GM23338 (cell line): ENCODE results near the gene ARFGAP2. TPM values are rescaled to one million over a fixed set of nuclear protein-coding genes. Genes with fewer than 3 reads are reported as not detected.

Experiments used
- ATAC-seq: fragments of 200-7000 bp; cut with Tn5 transposase; 3 replicates; pipeline ENCODE4 v1.9.1; 2020
- DNase-seq: peaks from one replicate; pipeline ENCODE4 v3.0.0-alpha.2; 2015; ENCODE audit warnings: low spot score
- H2AFZ ChIP-seq: fragments of 200-600 bp; sonication (generic); 2 replicates; pipeline ENCODE4 v1.8.0; 2016; ENCODE audit warnings: antibody characterized with exemption, mild to moderate bottlenecking, moderate library complexity
- H3F3A ChIP-seq: fragments of 200-600 bp; sonication (generic); replicated peaks from 2 replicates; pipeline ENCODE4 v1.8.0; 2017; ENCODE audit warnings: antibody characterized with exemption, mixed run types, low read depth
- H3K27ac ChIP-seq: fragments of 200-600 bp; sonication (generic); 2 replicates; pipeline ENCODE4 v1.6.1; 2016; ENCODE audit warnings: low read depth
- H3K27me3 ChIP-seq: fragments of 200-600 bp; sonication (generic); 2 replicates; pipeline ENCODE4 v1.8.0; 2016; ENCODE audit warnings: mild to moderate bottlenecking, mixed run types, moderate library complexity; ENCODE audit not compliant: insufficient read depth
- H3K36me3 ChIP-seq: fragments of 200-600 bp; sonication (generic); 2 replicates; pipeline ENCODE4 v1.8.0; 2016; ENCODE audit warnings: mild to moderate bottlenecking; ENCODE audit not compliant: insufficient read depth
- H3K4me1 ChIP-seq: fragments of 200-600 bp; sonication (generic); 2 replicates; pipeline ENCODE4 v1.8.0; 2016; ENCODE audit warnings: mild to moderate bottlenecking, moderate library complexity; ENCODE audit not compliant: insufficient read depth
- H3K4me2 ChIP-seq: fragments of 200-600 bp; sonication (generic); 2 replicates; pipeline ENCODE4 v1.7.1; 2017; ENCODE audit warnings: mixed run types
- H3K4me3 ChIP-seq: fragments of 200-600 bp; sonication (generic); 2 replicates; pipeline ENCODE4 v1.6.1; 2016; ENCODE audit warnings: mixed run types
- H3K79me2 ChIP-seq: fragments of 200-600 bp; sonication (generic); replicated peaks from 2 replicates; pipeline ENCODE4 v1.8.0; 2017; ENCODE audit warnings: mild to moderate bottlenecking; ENCODE audit not compliant: insufficient read depth
- H3K9me2 ChIP-seq: fragments of 200-600 bp; sonication (generic); 2 replicates; pipeline ENCODE4 v1.8.0; 2017; ENCODE audit not compliant: insufficient read depth
- H4K20me1 ChIP-seq: fragments of 200-600 bp; sonication (generic); replicated peaks from 2 replicates; pipeline ENCODE4 v1.8.0; 2017; ENCODE audit warnings: mild to moderate bottlenecking; ENCODE audit not compliant: insufficient read depth
- H3K27ac Mint-ChIP-seq: 2 replicates; pipeline ENCODE4 v1.8.0; 2020; ENCODE audit warnings: inconsistent platforms, mild to moderate bottlenecking, moderate library complexity, mixed read lengths
- H3K27me3 Mint-ChIP-seq: 3 replicates; pipeline ENCODE4 v1.8.0; 2022; ENCODE audit warnings: low read depth, mild to moderate bottlenecking, moderate library complexity, mixed read lengths, inconsistent platforms; ENCODE audit not compliant: insufficient read depth, poor library complexity
- H3K36me3 Mint-ChIP-seq: 3 replicates; pipeline ENCODE4 v1.8.0; 2021; ENCODE audit warnings: low read depth, mild to moderate bottlenecking, inconsistent platforms, moderate library complexity, mixed read lengths
- H3K4me1 Mint-ChIP-seq: 3 replicates; pipeline ENCODE4 v1.8.0; 2020; ENCODE audit warnings: mild to moderate bottlenecking, inconsistent platforms, mixed read lengths
- H3K4me3 Mint-ChIP-seq: 3 replicates; pipeline ENCODE4 v1.8.0; 2021; ENCODE audit warnings: moderate library complexity, mild to moderate bottlenecking, inconsistent platforms, mixed read lengths
- H3K9me3 Mint-ChIP-seq: 3 replicates; pipeline ENCODE4 v1.8.0; 2020; ENCODE audit warnings: moderate library complexity, mild to moderate bottlenecking, inconsistent platforms, mixed read lengths
- CREB1 ChIP-seq: fragments of 250-450 bp; sonication (Bioruptor Pico); IDR thresholded peaks from 2 replicates; pipeline ENCODE4 v1.5.0; 2020; ENCODE audit warnings: low read depth, mild to moderate bottlenecking, moderate library complexity
- ETS1 ChIP-seq: IDR thresholded peaks from 2 replicates; pipeline ENCODE4 v1.6.1; 2016; ENCODE audit warnings: antibody characterized with exemption
- NANOG ChIP-seq: IDR thresholded peaks from 2 replicates; pipeline ENCODE4 v1.6.1; 2016; ENCODE audit warnings: antibody characterized with exemption, borderline replicate concordance
- POLR2AphosphoS5 ChIP-seq: IDR thresholded peaks from 2 replicates; pipeline ENCODE4 v1.6.1; 2016; ENCODE audit warnings: antibody characterized with exemption, low read depth
- STAT1 ChIP-seq: IDR thresholded peaks from one replicate; pipeline ENCODE4 v1.6.1; 2016; ENCODE audit warnings: antibody characterized with exemption; ENCODE audit not compliant: unreplicated experiment
- ZNF114 ChIP-seq: fragments of 250-450 bp; sonication (Bioruptor Pico); IDR thresholded peaks from 2 replicates; pipeline ENCODE4 v1.5.0; 2020; ENCODE audit warnings: mild to moderate bottlenecking, moderate library complexity
- ZNF331 ChIP-seq: fragments of 250-450 bp; sonication (Bioruptor Pico); IDR thresholded peaks from 2 replicates; pipeline ENCODE4 v1.5.0; 2020; ENCODE audit warnings: low read depth, mild to moderate bottlenecking, moderate library complexity
- ZNF462 ChIP-seq: fragments of 250-450 bp; sonication (Bioruptor Pico); IDR thresholded peaks from 2 replicates; pipeline ENCODE4 v1.5.0; 2020; ENCODE audit warnings: mild to moderate bottlenecking, moderate library complexity
- polyA plus RNA-seq: library from polyadenylated mRNA; unstranded; fragments of >200 nt; fragmentation: Nextera tagmentation; extraction: Ambion mirVana; gene quantifications from 2 replicates; pipeline ENCODE4 v1.2.1, GENCODE V29; 2016
- total RNA-seq: library from RNA; depleted of rRNA; stranded (reverse); fragments of >200 nt; shearing (Covaris generic); gene quantifications from 2 replicates; pipeline ENCODE4 v1.2.3, GENCODE V29; 2014
- TF ChIP-seq, protein P1 (sequence below): IDR thresholded peaks from one replicate; pipeline ENCODE4 v1.6.1; 2018; ENCODE audit warnings: antibody characterized with exemption; ENCODE audit not compliant: unreplicated experiment

ARFGAP2 gene
- total and polyA plus RNA-seq, 2 experiments from 2014 or later = 25.6 to 122 TPM

- no peak for DNase-seq
- H3K27me3 ChIP-seq = no peaks in the 10 kb centered on the region
- no peak for ATAC-seq
- Mint-ChIP-seq H3K4me1 (peaks cover 20% of the 10 kb centered on the region), H3K4me3 (no peak overlapping the region), H3K36me3 (no peaks in the 10 kb centered on the region; the same call in 2 of the 3 replicates), H3K27ac (no peak overlapping the region), H3K9me3 (no peaks in the 10 kb centered on the region), H3K27me3 (peaks cover 7% of the 10 kb centered on the region)
- no peaks in the 10 kb centered on the region for H3K36me3 ChIP-seq
- H3K4me3 ChIP-seq = no peak overlapping the region
- no peak overlapping the region for H2AFZ ChIP-seq
- no peaks in the 10 kb centered on the region for H3K79me2 ChIP-seq
- TF ChIP-seq STAT1 (no peak), ETS1 (no peak), ZNF114 (no peak), CREB1 (CRISPR knock-in tag) (no peak), ZNF462 (CRISPR knock-in tag) (no peak), ZNF331 (CRISPR knock-in tag) (no peak), POLR2AphosphoS5 (no peak), NANOG (no peak)
- TF ChIP-seq, protein P1, sequence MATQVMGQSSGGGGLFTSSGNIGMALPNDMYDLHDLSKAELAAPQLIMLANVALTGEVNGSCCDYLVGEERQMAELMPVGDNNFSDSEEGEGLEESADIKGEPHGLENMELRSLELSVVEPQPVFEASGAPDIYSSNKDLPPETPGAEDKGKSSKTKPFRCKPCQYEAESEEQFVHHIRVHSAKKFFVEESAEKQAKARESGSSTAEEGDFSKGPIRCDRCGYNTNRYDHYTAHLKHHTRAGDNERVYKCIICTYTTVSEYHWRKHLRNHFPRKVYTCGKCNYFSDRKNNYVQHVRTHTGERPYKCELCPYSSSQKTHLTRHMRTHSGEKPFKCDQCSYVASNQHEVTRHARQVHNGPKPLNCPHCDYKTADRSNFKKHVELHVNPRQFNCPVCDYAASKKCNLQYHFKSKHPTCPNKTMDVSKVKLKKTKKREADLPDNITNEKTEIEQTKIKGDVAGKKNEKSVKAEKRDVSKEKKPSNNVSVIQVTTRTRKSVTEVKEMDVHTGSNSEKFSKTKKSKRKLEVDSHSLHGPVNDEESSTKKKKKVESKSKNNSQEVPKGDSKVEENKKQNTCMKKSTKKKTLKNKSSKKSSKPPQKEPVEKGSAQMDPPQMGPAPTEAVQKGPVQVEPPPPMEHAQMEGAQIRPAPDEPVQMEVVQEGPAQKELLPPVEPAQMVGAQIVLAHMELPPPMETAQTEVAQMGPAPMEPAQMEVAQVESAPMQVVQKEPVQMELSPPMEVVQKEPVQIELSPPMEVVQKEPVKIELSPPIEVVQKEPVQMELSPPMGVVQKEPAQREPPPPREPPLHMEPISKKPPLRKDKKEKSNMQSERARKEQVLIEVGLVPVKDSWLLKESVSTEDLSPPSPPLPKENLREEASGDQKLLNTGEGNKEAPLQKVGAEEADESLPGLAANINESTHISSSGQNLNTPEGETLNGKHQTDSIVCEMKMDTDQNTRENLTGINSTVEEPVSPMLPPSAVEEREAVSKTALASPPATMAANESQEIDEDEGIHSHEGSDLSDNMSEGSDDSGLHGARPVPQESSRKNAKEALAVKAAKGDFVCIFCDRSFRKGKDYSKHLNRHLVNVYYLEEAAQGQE = no peak
- 0 out of 2 replicates have a peak overlapping the region, but pooled peaks have one; percentile 9 for H3K27ac ChIP-seq
- H4K20me1 ChIP-seq = no peaks in the 10 kb centered on the region; the same call in 1 of the 2 replicates
- H3K4me1 ChIP-seq = peaks cover 6% of the 10 kb centered on the region
- no peaks in the 10 kb centered on the region for H3K9me2 ChIP-seq
- no peaks in the 10 kb centered on the region for H3F3A ChIP-seq
- no peak overlapping the region for H3K4me2 ChIP-seq
Measured at GRCh38 chr11:47154616-47155570, 21.8 kb downstream of the ARFGAP2 start.
